ENCODE data around the gene BRD7.

BRD7 gene

DNA sequence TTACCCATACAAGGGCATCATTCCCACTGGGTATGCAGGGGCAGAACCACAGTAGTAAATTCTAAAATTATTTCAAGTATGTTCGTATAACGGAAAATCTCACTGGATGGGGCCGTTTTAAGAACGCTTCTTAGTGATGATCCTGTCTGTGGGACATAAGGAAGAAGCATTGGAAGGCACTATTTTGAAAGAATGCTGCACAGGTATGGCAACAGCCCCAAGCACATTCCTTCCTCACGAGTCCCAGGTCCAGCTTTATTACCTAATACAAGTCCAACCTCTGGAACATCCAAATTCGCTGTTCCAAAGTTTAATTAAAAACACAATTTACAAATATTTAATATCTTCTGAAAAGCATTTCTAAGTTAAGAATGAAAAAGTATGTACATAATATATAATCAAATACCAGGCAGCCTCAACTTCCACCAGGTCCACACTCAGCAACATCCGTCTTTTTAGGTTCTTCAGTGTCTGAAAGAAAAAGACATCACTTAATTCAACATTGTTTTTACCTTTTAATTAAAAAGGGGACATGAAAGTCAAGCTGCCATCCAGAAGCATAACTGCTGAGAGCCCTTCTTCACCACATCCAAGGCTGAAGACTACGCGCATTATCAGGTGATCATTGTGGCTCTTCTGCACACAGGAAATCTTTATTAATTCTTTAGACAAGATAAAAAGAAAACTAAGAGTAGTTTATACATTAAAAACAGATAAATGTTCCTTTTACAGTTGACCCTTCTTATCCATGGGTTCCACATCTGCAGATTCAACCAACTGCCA lies 49.8 kb downstream of the BRD7 start:
- DNase-seq (ENCODE audit: low read depth) = no peak

DNA sequence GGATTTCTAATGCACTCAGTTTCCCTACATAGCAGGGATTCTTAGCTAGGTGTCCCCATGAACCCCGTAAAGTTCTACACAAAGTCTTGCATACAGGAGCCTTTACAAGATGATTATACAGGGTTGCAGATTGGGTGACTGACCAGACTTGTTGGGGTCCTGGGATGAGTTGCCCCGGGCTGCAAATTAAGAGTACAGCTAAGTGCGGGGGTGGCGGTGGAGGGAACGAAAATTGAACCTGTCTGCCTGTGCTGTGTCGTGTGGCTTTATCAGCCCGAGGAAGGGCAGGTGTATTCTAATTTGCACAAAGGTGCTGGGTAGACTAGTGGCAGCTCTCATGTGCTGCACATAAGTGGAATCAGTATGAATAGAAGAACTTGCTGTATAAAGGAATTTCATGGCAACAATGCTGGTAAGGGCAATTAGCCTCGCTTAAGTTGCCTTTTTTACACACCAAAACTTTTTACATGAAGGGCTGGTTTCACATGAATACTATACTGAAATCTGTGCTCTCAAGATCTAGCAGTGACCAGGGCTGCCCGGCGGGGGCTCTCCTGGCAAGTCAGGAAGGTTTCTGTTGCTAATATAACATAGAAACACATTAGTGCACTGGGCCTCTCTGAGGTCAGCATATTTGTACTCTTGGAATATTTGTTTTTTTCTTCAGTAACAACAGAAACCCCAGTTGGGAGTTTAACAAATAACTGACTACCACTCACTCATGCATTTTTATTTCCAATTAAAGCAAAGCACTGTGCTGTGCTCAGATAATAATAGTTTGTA lies 51.7 kb downstream of the BRD7 start:
- DNase-seq (ENCODE audit: low read depth) = no peak

DNA sequence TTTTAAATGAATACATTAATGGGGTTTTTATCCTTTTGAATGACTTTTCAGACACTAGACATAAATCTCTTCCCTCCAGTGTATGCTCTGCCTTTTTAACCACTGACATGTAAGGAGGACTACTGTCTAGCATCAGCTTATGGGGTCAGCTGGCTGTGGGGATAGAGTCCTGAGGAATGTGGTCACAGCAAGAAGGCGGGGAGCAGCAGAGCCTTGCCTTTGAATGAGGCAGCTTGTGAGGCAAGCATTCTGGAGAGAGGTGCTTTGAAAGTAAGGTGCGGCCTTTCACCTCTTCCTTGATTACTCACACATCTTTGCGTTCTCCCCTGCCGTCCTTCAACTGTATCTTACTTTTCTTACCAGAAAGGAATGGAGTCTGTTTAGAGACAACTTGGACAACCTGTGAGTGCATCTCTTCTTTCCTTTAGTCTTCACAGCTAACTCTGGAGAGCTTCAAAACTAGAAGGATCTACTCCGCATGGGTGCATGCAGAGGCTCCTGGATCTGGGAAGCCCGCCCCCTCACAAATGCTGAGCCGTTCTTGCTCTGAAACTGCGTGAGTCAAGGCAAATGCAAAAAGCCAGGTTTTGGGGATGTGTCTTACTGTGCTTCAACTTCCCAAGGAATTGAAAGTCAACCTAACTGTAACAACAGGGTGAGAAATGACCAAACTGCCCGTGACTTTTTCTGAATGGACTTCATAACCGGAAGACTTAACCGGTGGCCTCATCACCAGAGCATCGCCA lies 52.5 kb downstream of the BRD7 start:
- DNase-seq (ENCODE audit: low read depth) = no peak

DNA sequence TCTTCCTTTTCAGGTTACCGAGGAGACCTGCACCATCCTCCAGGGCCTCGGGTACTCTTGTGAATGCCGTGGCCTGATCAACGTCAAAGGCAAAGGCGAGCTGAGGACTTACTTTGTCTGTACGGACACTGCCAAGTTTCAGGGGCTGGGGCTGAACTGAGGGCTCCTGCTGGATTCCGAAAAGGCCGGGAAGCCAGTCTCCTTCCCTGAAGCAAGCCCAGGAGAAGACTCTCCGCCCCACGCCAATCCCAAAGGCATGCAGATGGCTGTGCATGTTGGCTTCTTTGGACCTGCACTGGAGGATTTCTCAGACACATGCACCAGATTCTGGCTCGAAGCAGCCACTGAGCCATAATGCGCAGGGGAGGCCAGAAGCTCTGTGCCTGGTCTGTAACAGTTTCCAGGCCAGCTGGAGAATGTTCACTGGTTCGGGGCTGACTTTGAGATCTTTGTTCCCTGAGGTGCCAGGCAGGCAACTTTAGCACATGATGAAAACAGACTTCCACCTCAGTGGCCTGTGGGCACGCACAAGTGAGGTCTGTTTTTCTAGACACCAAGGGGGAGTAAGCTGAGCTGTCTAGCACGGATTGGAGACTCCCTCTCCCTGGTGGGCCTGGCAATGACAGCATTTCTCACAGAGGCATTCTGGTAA lies 53.3 kb downstream of the BRD7 start:
- DNase-seq (ENCODE audit: low read depth) = no peak

DNA sequence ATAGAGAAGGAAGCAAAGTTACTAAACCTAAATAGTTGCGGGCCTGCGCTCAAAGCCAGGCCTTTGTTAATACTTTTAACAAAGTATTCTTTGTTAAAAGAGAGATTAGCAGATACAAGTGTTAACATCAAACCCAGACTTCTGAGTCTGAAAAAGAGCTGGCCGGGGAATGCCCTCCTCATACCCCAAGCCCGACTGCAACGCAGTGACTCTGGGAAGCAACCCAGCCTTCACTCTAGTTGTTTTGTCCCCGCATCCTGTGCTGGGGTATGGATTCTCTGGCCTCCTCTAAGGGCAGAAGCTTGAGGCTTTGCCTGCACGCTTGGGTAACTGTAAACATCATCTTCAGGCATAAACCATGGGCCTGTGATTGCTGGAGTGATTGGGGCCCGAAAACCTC lies 54.1 kb downstream of the BRD7 start:
- DNase-seq (ENCODE audit: low read depth) = no peak

DNA sequence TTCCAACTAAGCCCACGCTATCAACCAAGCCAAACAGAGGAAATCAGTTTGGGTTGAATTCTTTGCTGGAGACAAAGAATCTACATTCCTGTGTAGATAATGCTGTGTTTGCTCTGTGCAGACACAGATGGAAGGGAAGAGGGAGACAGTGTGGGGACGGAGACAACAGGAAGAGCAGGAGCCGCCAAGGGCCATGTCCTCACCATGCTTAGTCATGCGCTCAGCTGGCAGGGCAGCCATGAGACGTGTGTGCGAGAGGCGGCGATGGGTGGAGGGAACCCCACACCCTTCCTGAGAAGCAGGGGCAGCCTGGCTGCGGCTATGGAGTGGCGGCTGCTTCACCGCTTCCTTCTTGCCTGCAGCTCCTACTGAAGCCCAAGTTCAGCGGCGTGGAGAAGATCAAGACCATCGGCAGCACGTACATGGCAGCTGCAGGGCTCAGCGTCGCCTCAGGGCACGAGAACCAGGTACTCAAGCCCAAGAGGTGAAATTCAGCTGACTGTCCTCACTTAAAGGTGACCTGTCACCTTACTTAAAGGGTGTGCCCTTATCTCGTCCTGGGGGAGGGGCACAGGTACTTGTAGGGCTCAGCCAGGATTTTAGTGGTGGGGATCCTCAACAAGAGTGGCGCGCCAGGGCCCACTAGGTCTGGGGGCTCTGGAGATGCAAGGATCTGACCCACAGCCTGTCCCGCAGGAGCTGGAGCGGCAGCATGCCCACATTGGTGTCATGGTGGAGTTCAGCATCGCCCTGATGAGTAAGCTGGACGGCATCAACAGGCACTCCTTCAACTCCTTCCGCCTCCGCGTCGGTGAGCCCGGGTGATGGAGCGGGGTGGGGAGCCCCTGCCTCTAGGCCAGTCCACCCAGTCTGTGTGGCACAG lies 55.0 kb downstream of the BRD7 start:
- DNase-seq (ENCODE audit: low read depth) = peak; percentile 24

DNA sequence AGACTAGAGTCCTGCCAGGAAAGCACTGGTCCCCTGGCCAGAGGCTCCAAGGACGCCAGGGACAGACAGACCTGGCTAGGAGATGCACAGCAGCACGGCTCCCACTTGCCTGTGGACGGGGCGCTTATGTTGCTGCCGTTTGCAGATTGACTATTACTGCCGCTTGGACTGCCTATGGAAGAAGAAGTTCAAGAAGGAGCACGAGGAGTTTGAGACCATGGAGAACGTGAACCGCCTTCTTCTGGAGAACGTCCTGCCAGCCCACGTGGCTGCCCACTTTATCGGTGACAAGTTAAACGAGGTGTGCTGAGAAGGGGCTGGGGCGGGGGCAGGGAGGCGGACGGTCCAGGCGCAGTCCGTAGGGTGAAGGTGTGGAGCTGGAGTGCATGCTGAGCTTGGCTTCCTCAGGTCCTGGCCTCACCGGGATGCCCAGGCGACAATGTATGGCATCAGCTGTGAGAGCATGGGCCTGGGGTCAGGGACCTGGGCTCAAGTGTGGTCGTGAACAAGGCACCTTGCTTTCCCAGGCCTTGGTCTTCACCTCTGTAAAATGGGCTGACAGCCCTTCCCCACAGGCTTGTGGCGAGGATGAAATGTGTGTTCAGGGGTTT lies 56.8 kb downstream of the BRD7 start:
- no peak for DNase-seq (ENCODE audit: low read depth)

DNA sequence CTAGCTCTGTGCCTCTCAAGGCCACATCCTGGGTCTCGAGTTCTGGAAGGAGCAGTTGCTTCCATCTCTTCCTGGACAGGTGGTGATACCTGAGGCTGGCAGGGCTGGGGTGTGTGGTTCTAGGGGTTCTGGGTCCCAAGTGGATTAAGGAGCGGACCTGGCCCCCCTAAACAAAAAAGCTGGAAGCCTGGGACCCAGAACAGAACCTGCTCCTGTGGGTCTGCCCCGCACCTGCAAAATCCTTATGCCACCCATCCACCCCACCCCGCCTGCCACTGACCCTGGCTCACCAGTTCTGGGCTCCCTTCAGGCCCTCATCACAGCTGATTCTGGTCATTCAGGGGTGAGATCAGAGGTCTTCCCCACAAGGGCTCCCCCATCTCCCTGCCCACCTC lies 57.7 kb downstream of the BRD7 start:
- DNase-seq (ENCODE audit: low read depth) = no peak

DNA sequence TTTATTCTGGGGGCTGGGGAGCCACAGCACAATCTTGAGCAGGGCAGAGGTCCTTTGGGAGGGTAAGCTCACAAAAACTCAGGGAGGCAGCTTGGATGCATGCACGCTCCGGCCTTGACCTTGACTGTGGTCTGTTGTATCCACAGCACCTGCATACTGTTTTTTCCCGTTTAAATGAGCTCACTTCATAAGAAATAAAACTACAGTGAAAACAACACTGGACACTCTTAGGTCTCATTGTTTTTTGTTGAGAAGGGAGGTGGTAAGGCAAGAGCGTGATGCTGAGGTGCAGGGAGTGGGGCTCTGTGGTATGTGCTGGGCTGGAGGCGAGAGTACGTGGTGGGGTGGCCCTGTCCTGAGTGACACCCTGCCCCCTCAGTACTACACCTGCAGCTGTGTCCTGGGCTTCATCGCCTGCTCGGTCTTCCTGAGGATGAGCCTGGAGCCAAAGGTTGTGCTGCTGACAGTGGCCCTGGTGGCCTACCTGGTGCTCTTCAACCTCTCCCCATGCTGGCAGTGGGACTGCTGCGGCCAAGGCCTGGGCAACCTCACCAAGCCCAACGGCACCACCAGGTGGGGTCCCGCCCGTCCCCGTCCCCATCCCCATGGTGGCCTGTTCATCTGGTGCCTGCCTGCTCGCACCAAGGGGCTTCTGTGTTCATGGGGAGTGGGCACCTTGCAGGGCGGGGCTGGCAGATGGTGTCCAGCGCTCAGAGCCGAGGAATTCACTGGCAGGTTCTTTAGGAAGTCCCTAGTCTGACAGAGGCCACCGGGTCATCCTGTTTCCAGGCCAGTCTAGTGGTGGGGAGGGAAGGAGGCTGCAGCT lies 58.3 kb downstream of the BRD7 start:
- no peak for DNase-seq (ENCODE audit: low read depth)

DNA sequence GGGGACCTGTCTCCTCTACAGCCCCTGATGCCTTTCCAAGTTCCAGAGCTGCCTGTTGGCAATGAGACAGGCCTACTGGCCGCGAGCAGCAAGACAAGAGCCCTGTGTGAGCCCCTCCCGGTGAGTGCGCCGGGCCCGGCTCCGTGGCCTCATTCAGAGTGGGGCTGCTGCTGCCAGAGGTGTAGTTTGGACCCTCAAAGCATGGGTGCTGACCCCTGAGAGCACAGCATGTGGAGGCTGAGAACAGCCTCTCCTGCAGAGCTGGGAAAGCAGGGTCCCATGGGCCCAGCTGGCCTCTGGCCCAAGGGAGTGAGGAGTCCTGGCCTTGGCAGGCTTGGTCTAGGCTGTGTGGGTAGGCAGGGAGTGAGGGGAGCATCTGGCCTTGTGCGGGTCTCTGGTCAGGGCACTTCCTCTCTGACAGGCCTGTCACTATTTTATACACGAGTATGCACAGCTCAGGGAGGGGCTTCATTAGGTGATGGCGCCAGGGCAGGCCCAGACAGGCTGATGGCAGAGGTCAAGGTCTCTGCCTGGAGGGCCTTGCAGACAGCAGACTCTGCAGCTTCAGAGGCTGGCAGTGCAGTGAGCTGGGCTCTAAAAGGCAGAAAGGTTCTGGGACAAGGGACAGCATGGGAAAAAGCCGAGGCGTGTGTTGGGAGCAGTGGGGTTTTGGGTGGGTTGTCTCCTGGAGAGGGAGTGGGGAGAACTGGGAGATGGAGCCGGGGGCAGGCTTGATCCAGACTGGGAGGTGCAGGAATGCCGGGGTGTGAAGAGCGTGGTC lies 59.1 kb downstream of the BRD7 start:
- DNase-seq (ENCODE audit: low read depth) = no peak

DNA sequence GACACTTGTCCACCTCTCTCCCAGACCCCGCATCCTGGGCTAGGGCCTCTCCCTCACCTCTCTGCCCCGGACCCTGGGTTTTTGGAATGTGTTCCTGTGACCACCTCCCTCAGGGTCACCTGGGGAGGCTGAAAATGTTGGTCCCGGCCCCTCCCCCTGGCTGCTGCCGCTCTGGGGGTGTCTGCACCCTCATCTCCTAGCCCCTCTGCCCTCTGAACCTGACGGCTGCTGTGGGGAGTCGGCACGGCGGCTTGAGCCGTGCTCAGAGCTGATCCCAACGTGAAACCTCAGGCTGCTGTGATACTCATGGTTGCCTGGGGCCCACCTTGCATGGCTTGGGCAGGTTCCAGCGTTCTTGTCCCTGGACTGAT lies 59.6 kb downstream of the BRD7 start:
- no peak for DNase-seq (ENCODE audit: low read depth)

DNA sequence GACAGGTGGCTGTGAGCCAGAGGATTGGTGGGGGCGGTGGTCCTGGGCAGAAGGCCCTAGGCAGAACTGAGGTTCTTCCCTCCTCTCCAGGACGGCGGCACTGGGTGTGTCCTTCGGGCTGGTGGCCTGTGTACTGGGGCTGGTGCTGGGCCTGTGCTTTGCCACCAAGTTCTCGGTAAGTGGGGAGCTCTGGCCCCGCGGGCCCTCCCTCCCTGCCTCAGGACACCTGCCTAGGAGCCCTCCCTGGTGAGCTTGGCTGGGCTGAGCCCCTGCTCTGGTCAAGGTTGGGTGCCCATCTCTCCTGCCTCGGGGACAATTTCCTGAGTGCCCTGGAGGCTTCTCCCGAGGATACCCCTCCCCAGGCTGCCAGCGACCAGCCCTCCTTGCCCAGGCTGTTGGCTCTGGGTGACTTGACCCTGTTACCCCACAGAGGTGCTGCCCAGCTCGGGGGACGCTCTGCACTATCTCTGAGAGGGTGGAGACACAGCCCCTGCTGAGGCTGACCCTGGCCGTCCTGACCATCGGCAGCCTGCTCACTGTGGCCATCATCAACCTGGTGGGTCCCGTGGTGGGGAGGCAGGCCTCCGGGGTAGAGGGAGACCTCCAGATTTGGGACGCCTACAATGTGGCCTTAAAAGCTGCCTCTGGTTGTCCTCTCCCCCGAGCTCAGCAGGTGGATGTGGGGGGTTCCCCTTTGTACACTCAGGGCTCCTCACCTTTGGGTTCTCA lies 60.4 kb downstream of the BRD7 start:
- DNase-seq (ENCODE audit: low read depth) = no peak

DNA sequence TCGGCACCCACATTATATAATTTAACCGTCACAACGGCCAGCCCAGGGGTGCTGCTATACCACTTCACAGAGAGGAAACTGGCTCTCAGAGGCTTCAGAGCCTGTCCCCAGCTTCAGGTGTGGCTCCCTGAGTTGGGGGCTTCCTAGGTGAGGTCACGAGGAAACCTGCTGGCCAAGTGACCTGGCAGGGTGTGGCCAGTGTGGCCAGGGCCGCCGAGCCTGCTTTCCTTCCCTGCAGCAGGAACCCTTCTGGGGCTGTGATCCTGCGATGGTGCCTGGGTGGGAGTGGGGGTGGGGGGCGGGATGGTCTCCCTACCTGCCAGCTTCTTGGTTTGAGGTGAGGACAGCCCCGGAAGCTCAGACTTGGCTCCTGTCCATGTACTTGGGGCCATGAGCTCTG lies 62.5 kb downstream of the BRD7 start:
- no peak for DNase-seq (ENCODE audit: low read depth)

DNA sequence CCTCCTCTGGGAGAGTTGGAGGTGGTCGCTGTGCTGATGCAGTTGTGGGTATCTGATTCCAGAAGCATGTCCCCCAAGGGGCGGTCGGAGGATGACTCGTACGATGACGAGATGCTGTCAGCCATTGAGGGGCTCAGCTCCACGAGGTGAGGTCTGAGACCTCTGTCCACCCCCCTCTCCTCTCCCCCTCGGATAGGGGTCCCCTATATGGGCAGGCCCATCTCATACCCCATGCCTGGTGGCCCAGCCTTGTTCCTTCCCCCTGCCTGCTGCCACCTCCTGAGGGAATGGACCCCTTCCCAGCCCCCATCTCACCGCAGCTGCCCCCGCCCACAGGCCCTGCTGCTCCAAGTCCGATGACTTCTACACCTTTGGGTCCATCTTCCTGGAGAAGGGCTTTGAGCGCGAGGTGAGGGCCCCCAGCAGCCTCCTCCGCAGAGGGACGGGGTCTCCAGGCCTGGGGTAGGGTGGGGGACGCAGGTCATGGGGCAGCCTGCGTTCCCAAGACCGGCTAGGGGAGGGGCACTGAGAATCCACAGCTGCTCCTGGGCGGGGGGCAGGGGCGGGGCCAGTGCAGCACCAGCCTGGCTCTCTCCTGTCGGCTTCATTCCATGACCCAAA lies 63.2 kb downstream of the BRD7 start:
- no peak for DNase-seq (ENCODE audit: low read depth)

DNA sequence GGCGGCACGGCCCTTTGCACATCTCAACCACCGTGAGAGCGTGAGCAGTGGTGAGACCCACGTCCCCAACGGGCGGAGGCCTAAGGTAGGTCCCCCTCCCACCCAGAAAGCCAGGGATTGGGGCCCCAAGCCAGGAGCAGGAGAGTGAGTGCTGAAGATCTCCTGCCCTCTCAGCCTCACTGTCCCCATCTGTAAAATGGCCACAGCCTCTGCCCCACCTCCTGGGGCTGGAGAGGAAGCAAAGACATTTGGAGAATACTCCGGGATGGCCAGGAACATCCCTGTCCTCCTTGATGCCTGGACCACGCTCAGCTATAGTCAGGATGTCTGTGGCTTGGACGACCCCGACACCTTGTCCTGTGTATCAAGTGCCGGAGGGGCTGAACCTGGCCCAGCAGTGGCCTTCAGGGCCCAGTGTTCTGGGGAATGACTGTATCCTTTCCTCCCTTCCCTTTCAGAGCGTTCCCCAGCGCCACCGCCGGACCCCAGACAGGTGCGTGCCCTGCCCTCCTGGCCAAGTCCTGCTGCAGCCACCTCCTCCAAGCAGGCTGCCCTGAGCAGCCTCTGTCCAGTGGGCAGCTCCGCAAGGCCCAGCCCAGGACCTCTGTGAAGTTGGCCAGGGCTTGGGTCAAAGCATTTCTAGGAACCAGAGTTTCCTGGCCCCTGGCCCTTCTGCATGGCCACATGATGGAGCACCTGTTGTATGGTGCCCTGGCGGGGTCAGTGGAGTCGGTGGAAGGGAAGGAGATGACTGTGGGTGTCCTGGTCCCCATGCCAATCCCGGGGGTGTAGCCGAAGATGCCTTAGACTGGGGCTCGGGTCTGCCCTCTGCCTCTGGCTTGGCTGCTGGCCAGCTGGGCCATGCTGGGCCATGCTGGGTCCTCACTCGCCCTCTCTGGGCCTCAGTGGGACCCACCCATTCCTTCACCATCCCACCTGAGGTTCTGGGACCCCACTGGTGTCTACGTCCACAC lies 64.0 kb downstream of the BRD7 start:
- no peak for DNase-seq (ENCODE audit: low read depth)

DNA sequence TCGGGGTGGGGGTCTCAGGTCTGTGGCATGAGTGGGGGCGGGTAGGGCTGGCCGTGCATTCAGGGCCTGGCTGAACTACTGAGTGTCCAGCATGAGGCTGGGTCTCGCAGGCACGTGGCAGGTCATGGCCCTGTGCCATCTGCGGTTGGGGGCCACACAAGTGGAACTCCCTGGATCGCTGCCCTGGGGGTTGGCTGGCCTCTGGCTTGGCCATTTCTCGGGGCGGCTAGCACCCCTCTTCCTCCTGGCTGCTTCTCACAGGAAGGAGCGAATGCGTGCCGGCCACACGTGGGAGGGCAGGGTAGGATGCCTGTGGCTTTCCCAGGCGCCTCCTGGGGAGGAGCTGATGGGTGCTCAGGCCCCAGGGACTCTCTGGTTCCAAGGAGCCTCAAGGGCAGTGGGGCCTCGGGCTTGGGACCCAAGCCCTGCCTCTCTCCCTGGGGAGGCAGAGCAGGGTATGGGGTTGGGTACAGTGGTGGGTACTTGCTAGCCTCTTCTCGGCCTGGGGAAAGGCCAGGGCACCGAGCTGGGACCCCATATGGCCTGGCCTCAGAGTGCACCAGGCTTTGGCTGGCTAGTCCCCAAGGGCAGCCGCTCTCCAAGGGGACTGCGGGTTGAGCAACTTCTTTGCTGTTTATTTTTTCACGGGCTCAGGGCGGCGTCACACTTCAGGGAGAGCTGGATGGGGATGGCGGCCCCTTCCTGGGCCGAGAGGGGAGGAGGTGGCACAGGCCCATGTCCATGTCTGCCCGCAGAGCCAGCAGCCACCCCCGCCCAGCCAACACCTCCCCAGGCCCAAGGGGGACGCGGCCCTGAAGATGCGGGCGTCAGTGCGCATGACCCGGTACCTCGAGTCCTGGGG lies 65.0 kb downstream of the BRD7 start:
- no peak for DNase-seq (ENCODE audit: low read depth)

All from stimulated activated CD8-positive, alpha-beta memory T cell treated with anti-CD3 and anti-CD28 coated beads, Interleukin-12 subunit alpha, Interleukin-12 subunit beta, amount 100 ng/mL, for 4 hours (primary cell).